ENCODE measurements around the gene VSTM2L.

VSTM2L gene

DNA sequence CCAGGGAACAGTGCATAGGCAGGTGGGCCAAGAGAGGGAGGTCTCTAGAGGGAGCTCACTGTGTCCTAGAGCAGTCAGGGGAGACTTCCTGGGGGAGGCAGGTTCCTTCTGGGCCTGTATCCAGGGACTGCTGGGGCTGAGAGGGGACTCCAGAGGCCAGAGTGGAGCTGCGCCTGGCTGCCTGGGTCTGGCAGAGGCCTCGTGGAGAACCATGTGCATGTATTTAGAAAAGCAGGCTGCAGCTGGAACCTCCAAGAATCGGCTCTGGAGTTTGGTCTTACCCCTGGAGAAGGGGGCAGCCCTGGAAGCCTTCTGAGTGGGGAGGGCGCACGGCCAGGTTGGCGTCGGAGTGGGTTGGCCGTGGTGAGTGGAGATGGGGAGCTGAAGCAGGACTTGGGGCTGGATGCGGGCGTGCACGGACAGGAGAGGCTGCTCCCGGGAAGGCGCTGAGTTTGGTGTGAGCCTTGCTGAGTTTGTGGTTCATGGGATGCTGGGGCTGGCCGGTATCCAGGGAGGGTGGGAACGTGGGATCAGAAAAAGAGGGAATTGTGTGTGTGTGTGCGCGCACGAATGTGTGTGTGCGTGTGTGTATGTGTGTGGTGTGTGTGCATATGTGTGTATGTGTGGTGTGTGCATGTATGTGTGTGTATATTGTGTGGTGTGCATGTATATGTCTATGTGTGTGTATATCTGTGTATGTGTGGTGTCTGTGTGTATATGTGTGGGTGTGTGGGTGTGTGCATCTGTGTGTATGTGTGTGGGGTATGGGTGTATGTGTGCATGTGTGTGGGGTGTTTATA, 10.8 kb downstream of the VSTM2L start:
- H3K4me3 ChIP-seq (ENCODE audit: control insufficient read depth, low read depth, low read length) = no peak overlapping the region
- TF ChIP-seq, protein P1, sequence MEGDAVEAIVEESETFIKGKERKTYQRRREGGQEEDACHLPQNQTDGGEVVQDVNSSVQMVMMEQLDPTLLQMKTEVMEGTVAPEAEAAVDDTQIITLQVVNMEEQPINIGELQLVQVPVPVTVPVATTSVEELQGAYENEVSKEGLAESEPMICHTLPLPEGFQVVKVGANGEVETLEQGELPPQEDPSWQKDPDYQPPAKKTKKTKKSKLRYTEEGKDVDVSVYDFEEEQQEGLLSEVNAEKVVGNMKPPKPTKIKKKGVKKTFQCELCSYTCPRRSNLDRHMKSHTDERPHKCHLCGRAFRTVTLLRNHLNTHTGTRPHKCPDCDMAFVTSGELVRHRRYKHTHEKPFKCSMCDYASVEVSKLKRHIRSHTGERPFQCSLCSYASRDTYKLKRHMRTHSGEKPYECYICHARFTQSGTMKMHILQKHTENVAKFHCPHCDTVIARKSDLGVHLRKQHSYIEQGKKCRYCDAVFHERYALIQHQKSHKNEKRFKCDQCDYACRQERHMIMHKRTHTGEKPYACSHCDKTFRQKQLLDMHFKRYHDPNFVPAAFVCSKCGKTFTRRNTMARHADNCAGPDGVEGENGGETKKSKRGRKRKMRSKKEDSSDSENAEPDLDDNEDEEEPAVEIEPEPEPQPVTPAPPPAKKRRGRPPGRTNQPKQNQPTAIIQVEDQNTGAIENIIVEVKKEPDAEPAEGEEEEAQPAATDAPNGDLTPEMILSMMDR (IDR thresholded peaks at IDR 0.05; ENCODE audit: control insufficient read depth, insufficient read depth, low read depth, low read length, missing control alignments) = no peak
- no peak for DNase-seq (ENCODE audit: low read depth)

DNA sequence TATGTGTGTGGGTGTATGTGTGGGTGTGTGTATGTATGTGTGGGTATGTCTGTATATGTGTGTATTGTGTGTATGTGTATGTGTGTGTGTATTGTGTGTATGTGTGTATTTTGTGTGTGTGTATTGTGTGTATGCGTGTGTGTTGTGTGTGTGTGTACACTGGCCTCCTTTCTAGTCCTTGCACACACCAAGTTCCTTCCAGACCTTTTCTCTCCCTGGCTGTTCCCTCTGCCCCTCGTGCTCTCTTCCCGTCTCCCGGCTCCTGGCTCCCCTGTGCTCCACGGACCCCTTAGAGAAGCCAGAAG, 11.4 kb downstream of the VSTM2L start:
- H3K4me3 ChIP-seq (ENCODE audit: control insufficient read depth, low read depth, low read length) = no peak overlapping the region
- no peak for DNase-seq (ENCODE audit: low read depth)
- TF ChIP-seq, protein P1 (IDR thresholded peaks at IDR 0.05; ENCODE audit: control insufficient read depth, insufficient read depth, low read depth, low read length, missing control alignments) = no peak

DNA sequence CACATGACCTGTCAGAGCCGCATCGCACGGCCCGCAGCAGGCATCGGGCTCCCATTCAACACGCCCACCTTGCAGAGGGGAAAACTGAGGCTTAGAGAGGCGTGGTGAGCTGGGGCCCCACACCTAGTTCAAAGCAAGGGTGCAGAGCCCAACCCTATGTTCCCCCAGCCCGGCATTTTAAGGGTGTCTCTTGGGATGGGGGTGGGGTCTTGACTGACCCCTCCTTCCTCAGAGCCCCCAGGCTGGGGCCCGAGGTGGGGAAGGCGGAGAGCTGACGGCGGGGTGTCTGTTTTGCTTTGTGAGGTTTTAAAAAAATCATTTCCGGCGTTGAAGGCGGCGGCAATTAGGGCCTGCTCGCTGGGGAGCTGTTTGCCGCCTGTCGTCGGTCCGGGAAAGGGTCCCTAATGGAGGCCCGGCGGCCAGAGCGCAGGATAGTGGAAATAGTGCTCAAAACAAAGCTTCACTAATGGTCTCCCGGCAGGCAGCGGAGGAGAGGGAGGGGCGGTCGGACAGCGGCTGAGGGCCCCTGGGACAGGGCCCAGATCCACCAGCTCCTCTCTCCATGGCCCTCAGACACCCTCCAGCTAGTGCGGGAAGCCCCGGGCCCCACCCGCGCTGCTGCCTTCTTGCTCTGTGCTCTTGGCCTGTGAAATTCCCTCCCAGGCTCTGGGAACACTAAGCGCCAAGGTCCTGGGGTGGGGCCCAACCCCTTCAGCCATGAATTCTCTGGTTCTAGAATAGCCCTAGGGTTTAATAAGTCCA, 11.9 kb downstream of the VSTM2L start:
- H3K4me3 ChIP-seq (ENCODE audit: control insufficient read depth, low read depth, low read length) = no peak overlapping the region
- TF ChIP-seq, protein P1 (IDR thresholded peaks at IDR 0.05; ENCODE audit: control insufficient read depth, insufficient read depth, low read depth, low read length, missing control alignments) = no peak
- no peak for DNase-seq (ENCODE audit: low read depth)

DNA sequence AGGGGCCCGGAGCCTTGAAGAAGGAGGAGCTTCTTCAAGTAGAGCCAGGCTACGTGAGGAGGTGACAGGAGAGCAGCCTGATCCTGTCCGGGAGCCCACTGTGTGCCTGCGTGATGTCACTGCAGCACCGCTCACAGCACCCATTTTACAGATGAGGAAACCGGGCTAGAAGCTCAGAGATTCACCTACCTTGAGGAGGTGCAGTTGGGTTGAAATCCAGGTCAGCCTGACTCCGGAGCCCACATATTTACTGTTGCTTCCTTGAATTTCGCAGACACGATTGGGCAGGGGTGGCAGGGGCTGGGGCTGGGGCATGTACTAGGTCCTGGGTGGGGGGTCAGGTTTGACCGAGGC, 12.5 kb downstream of the VSTM2L start:
- no peak overlapping the region for H3K4me3 ChIP-seq (ENCODE audit: control insufficient read depth, low read depth, low read length)
- DNase-seq (ENCODE audit: low read depth) = no peak
- TF ChIP-seq, protein P1 (IDR thresholded peaks at IDR 0.05; ENCODE audit: control insufficient read depth, insufficient read depth, low read depth, low read length, missing control alignments) = no peak

DNA sequence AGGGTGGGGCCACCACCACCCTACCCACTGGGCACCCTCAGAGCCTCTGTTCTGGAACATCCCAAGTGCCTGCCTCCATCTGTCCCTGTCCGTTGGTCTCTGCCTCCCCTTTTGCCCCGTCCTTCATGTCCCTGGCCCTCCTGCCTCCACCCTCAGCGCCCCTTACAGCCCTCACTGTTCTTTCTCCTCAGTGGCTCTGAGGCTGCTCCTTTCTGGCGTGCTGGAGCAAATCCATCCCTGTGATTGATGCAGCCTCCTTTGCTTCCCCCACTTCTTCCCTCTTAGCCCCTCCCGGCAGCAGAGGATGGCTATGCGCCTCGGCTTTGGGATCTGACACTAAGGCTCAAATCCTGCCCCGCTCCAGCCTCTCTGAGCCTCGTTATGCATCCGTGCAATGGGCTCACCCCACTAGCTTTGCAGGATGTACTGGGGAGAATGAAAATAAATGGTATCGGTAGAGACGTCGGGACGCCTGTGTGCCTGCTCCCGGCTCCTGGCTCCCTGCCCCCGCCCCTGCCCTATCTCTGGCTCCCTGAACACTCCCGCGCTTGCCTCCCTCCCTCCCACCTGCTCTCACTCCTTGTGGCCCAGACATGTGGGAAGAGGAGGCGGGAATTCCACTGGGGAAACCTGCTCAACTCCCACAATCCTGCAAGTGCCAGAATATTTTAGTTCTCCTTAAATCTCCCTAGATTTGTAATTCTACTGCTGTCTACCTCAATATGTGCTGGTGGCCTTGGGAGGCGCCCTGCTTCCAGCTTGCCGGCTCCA, 13.1 kb downstream of the VSTM2L start:
- no peak for DNase-seq (ENCODE audit: low read depth)
- TF ChIP-seq, protein P1 (IDR thresholded peaks at IDR 0.05; ENCODE audit: control insufficient read depth, insufficient read depth, low read depth, low read length, missing control alignments) = no peak
- H3K4me3 ChIP-seq (ENCODE audit: control insufficient read depth, low read depth, low read length) = no peak overlapping the region

DNA sequence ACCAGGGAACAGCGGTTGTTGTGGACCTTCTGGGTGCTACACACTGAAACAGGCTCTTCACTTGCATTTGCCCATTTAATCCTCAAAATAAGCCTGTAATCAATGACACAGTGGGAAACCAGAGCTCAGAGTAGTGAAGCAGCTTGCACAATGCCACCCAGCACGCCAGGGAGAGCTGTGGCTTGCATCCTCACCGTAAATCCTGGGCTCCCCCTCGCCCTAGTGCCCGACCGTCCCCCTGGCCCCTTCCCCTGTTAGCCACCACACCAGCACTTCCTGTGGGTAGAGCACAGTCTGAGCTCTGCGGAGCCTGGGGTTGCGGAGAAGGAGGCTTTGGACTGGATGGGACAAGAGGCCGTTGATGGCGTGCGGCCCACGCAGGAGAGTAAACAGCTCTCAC, 14.5 kb downstream of the VSTM2L start:
- no peak overlapping the region for H3K4me3 ChIP-seq (ENCODE audit: control insufficient read depth, low read depth, low read length)
- TF ChIP-seq, protein P1 (IDR thresholded peaks at IDR 0.05; ENCODE audit: control insufficient read depth, insufficient read depth, low read depth, low read length, missing control alignments) = no peak
- DNase-seq (ENCODE audit: low read depth) = no peak
